T-helper 2 cell treated with Interferon-gamma antibody and Interleukin-4, amounts not matched to agents 5 μg/mL and 100 μg/mL, for 36 hours (primary cell): ENCODE data around the gene PAPLN.

Source experiments
- DNase-seq: peaks from one replicate; pipeline ENCODE4 v3.0.0; 2021; ENCODE audit warnings: low spot score
- H3K27ac Mint-ChIP-seq: one replicate; pipeline ENCODE4 v1.8.0; 2021; ENCODE audit warnings: mild to moderate bottlenecking, mixed read lengths
- H3K27me3 Mint-ChIP-seq: one replicate; pipeline ENCODE4 v1.8.0; 2021; ENCODE audit warnings: low read depth, mixed read lengths
- H3K36me3 Mint-ChIP-seq: one replicate; pipeline ENCODE4 v1.8.0; 2021; ENCODE audit warnings: low read depth, mixed read lengths
- H3K4me1 Mint-ChIP-seq: one replicate; pipeline ENCODE4 v1.8.0; 2021; ENCODE audit warnings: low read depth, mixed read lengths
- H3K4me3 Mint-ChIP-seq: one replicate; pipeline ENCODE4 v1.8.0; 2022; ENCODE audit warnings: mild to moderate bottlenecking, moderate library complexity, mixed read lengths
- H3K9me3 Mint-ChIP-seq: one replicate; pipeline ENCODE4 v1.8.0; 2021; ENCODE audit warnings: mixed read lengths

The PAPLN gene

DNA sequence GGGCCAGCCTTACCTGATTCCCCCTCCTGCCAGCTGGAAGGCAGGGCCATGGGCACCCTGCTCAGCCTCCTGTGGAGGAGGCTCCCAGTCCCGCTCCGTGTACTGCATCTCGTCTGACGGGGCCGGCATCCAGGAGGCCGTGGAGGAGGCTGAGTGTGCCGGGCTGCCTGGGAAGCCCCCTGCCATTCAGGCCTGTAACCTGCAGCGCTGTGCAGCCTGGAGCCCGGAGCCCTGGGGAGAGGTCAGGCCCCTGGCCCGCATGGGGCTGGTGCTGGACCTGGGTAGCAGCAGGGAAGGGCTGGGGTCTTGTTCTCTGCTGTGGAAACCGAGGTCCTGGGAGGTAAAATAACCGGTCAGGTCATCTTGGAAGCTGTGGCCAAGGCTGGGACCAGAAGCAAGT is 16.4 kb downstream of the PAPLN start:
- H3K4me3 Mint-ChIP-seq, result no peak overlapping the region
- no peaks in the 10 kb centered on the region for H3K9me3 Mint-ChIP-seq
- DNase-seq, result no peak
- peaks cover 2% of the 10 kb centered on the region for H3K4me1 Mint-ChIP-seq
- H3K27ac Mint-ChIP-seq, result no peak overlapping the region
- H3K27me3 Mint-ChIP-seq, result no peaks in the 10 kb centered on the region
- no peaks in the 10 kb centered on the region for H3K36me3 Mint-ChIP-seq

- no peaks in the 10 kb centered on the region for H3K9me3 Mint-ChIP-seq
- H3K27me3 Mint-ChIP-seq, result no peaks in the 10 kb centered on the region
- no peak overlapping the region for H3K27ac Mint-ChIP-seq
These were observed 17.1 kb downstream of the PAPLN start for GRCh38 chr14:73254247-73255004.

GRCh38 chr14:73255005-73255400 is 17.7 kb downstream of the PAPLN start:
- H3K36me3 Mint-ChIP-seq, result no peaks in the 10 kb centered on the region
- DNase-seq, result no peak
- H3K4me1 Mint-ChIP-seq, result no peaks in the 10 kb centered on the region
- H3K27ac Mint-ChIP-seq, result no peak overlapping the region
- H3K27me3 Mint-ChIP-seq, result no peaks in the 10 kb centered on the region
- H3K4me3 Mint-ChIP-seq, result no peak overlapping the region
- H3K9me3 Mint-ChIP-seq, result no peaks in the 10 kb centered on the region

More at GRCh38 chr14:73254247-73255004, 17.1 kb downstream of the PAPLN start:
- no peak overlapping the region for H3K4me3 Mint-ChIP-seq
- H3K36me3 Mint-ChIP-seq, result no peaks in the 10 kb centered on the region
- no peaks in the 10 kb centered on the region for H3K4me1 Mint-ChIP-seq
- no peak for DNase-seq

- H3K9me3 Mint-ChIP-seq, result no peaks in the 10 kb centered on the region
- H3K27me3 Mint-ChIP-seq, result no peaks in the 10 kb centered on the region
- no peak overlapping the region for H3K4me3 Mint-ChIP-seq
- no peaks in the 10 kb centered on the region for H3K36me3 Mint-ChIP-seq
- DNase-seq, result no peak
- H3K4me1 Mint-ChIP-seq, result no peaks in the 10 kb centered on the region
- H3K27ac Mint-ChIP-seq, result no peak overlapping the region
These were observed 18.5 kb downstream of the PAPLN start for GRCh38 chr14:73255693-73256225.

- Mint-ChIP-seq H3K9me3 (no peaks in the 10 kb centered on the region), H3K4me1 (no peaks in the 10 kb centered on the region), H3K4me3 (no peak overlapping the region), H3K27ac (no peak overlapping the region), H3K27me3 (no peaks in the 10 kb centered on the region), H3K36me3 (no peaks in the 10 kb centered on the region)
- DNase-seq, result no peak
These were observed 20.8 kb downstream of the PAPLN start for GRCh38 chr14:73258076-73258475.

- H3K36me3 Mint-ChIP-seq, result no peaks in the 10 kb centered on the region
- no peak overlapping the region for H3K4me3 Mint-ChIP-seq
- H3K27ac Mint-ChIP-seq, result no peak overlapping the region
- H3K9me3 Mint-ChIP-seq, result no peaks in the 10 kb centered on the region
- H3K4me1 Mint-ChIP-seq, result no peaks in the 10 kb centered on the region
- no peaks in the 10 kb centered on the region for H3K27me3 Mint-ChIP-seq
- no peak for DNase-seq
These were observed 21.7 kb downstream of the PAPLN start for GRCh38 chr14:73258845-73259611.

- Mint-ChIP-seq H3K27ac (no peak overlapping the region), H3K9me3 (no peaks in the 10 kb centered on the region), H3K4me1 (no peaks in the 10 kb centered on the region), H3K36me3 (no peaks in the 10 kb centered on the region), H3K4me3 (no peak overlapping the region), H3K27me3 (no peaks in the 10 kb centered on the region)
- DNase-seq, result no peak
These were observed 22.5 kb downstream of the PAPLN start for GRCh38 chr14:73259837-73260236.

- H3K4me3 Mint-ChIP-seq, result no peak overlapping the region
These were observed 23.3 kb downstream of the PAPLN start for GRCh38 chr14:73260574-73260973.

DNA sequence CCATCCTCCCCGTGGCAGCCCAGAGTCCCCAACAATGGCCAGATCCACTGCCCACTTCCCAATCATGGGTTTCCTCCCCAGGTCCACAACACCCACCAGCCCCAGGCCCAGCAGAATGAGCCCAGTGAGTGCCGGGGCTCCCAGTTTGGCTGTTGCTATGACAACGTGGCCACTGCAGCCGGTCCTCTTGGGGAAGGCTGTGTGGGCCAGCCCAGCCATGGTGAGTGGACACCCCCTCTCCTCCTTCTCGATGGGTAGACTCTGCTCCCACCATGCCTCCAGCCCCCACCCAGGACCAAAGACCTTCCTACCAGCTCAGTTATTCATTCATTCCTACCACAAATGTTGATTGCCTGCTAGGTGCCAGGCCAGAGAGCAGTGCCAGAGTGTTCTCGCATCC is 23.8 kb downstream of the PAPLN start:
- Mint-ChIP-seq H3K4me1 (no peaks in the 10 kb centered on the region), H3K27me3 (no peaks in the 10 kb centered on the region)

More at GRCh38 chr14:73260574-73260973, 23.3 kb downstream of the PAPLN start:
- no peaks in the 10 kb centered on the region for H3K4me1 Mint-ChIP-seq
- no peaks in the 10 kb centered on the region for H3K9me3 Mint-ChIP-seq
- no peak for DNase-seq
- no peak overlapping the region for H3K27ac Mint-ChIP-seq
- H3K27me3 Mint-ChIP-seq, result no peaks in the 10 kb centered on the region
- no peaks in the 10 kb centered on the region for H3K36me3 Mint-ChIP-seq

DNA sequence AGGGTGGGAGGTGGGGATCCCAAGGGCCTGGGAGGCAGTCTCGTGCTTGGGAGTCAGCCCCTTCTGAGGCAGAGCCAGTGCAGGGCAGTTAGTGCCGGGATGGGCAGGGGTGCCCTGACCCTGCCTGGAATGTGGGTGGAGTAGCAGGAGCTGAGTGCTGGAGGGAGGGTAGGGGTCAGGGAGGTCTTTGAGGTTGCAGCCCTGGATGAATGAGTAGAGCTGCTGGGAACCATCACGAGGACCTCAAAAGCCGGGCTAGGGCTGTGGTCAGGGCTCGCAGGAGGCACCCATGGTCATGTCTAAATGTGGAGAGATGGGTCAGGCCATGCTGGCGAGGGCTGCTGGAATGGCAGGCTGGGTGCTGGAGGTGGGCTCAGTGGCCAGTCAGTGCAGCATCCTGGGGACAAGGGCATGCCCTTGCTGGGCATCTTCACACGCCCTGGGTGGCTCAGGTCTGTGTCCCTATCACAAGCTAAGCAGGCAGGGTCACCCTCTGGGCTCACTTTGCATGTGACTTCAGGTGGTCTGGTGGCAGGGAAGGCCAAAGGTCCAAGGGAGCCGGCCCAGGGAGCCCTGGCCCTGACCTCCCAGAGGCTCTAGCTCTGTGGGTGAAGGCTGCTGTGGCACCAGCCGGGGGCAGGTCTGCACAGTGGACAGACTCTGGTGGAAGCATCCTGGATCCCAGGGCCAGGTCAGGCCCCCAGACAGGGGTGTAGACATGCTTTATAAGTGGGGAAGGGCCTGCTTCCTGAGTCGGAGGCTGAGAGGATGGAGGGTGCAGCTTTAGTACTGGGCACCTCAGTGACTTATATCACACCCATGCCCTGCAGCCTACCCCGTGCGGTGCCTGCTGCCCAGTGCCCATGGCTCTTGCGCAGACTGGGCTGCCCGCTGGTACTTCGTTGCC is 24.5 kb downstream of the PAPLN start:
- DNase-seq, result no peak
- Mint-ChIP-seq H3K4me1 (no peaks in the 10 kb centered on the region), H3K9me3 (no peaks in the 10 kb centered on the region), H3K27ac (no peak overlapping the region), H3K36me3 (no peaks in the 10 kb centered on the region), H3K4me3 (no peak overlapping the region), H3K27me3 (no peaks in the 10 kb centered on the region)

More for the DNA sequence above, 23.8 kb downstream of the PAPLN start:
- H3K27ac Mint-ChIP-seq, result no peak overlapping the region
- no peaks in the 10 kb centered on the region for H3K36me3 Mint-ChIP-seq
- H3K4me3 Mint-ChIP-seq, result no peak overlapping the region
- DNase-seq, result no peak
- H3K9me3 Mint-ChIP-seq, result no peaks in the 10 kb centered on the region

DNA sequence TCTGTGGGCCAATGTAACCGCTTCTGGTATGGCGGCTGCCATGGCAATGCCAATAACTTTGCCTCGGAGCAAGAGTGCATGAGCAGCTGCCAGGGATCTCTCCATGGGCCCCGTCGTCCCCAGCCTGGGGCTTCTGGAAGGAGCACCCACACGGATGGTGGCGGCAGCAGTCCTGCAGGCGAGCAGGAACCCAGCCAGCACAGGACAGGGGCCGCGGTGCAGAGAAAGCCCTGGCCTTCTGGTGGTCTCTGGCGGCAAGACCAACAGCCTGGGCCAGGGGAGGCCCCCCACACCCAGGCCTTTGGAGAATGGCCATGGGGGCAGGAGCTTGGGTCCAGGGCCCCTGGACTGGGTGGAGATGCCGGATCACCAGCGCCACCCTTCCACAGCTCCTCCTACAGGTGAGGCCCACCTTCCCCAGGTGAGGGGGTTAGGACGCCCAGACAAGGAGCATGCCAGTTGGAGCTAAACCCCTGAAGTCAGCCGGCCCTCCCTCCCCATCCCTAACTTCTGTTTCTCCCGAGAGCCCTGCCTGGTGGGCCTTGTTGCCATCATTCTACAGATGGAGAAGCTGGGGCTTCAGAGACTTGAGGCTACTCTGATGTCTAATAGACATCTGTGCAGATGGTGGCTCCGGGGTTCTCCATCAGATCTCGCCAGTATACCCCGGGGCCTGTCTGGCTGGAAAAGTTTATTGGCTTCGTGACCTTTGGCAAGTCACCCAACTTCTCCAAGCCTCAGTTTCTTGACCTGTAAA is 25.3 kb downstream of the PAPLN start:
- no peaks in the 10 kb centered on the region for H3K4me1 Mint-ChIP-seq
- H3K27ac Mint-ChIP-seq, result no peak overlapping the region
- H3K36me3 Mint-ChIP-seq, result no peaks in the 10 kb centered on the region
- H3K9me3 Mint-ChIP-seq, result no peaks in the 10 kb centered on the region
- no peak overlapping the region for H3K4me3 Mint-ChIP-seq
- no peaks in the 10 kb centered on the region for H3K27me3 Mint-ChIP-seq
- DNase-seq, result no peak

GRCh38 chr14:73263606-73264005 is 26.3 kb downstream of the PAPLN start:
- Mint-ChIP-seq H3K27ac (no peak overlapping the region), H3K4me1 (no peaks in the 10 kb centered on the region), H3K27me3 (no peaks in the 10 kb centered on the region), H3K4me3 (no peak overlapping the region), H3K36me3 (no peaks in the 10 kb centered on the region), H3K9me3 (no peaks in the 10 kb centered on the region)
- no peak for DNase-seq
